GM11168 (cell line): Measurements from ENCODE around the gene LYST.

ENCODE experiments used
- in situ Hi-C: fragments of 300-500 bp; cut with MboI; formaldehyde crosslinking; loops from one replicate; pipeline ENCODE4 v1.12.0; 2022; ENCODE audit warnings: low sequenced_read_pairs; ENCODE audit not compliant: unreplicated experiment

The LYST gene

DNA sequence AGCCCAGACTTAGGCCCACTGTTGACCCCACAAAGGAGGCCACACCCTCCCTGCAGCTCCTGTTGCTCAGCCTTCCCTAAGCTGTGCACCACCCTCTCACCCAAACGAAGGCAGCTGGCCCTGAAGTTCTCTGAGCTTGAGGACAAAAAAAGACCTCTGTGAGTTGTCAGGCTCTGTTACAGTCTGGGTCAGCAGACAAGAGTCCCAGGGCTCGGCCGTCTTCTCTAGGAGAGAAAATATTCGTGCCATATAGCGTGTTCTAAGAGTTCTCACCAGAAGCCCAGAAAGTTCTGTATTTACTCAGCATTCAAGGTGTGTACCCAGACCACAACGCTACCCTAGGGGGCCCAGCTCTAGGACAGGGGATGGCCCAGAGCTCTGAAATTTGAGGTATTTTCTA lies 25.5 kb upstream of the LYST start:
- in situ Hi-C loops: no loop called here

DNA sequence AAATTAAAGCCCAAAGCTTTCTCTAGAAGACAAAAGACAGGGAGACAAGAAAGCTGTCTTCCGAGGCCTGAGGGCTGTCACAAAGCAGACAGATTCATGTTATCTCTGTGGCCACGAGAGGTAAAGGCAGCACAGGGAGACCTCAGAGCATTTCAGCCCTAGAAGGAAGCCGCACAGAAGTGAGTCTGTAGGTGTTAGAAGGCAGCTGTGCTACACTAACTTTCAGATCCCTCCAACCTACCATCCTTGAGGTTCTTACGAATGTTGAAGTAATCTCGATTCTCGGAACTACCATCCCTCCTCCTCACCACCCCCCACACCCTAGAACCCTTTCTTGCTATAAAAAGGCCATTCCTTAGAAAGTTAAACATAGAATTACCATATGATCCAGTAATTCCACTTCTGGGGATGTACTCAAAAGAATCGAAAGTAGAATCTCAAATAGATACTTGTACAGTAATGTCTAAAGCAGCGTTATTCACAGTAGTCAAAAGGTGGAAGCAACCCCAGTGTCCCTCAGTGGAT lies 21.5 kb upstream of the LYST start:
- in situ Hi-C loops: no loop called here

DNA sequence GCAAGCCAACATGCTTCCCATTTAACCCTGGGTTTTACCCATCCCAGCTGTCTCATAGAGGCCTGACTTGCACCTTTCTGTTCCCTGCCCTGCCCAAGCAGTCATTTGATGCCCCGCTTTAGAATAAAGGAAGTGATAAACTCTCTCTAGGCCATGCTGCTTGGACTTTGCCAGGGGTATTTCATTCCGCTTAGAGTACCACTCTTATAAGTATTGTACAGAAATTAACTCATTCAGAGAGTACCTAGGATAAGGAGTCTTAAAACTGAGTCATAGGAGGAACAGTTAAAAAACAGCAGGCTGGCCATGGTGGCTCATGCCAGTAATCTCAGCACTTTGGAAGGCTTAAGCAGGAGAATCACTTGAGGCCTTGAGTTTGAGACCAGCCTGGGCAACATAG lies 21.0 kb upstream of the LYST start:
- in situ Hi-C loops: no loop called here

DNA sequence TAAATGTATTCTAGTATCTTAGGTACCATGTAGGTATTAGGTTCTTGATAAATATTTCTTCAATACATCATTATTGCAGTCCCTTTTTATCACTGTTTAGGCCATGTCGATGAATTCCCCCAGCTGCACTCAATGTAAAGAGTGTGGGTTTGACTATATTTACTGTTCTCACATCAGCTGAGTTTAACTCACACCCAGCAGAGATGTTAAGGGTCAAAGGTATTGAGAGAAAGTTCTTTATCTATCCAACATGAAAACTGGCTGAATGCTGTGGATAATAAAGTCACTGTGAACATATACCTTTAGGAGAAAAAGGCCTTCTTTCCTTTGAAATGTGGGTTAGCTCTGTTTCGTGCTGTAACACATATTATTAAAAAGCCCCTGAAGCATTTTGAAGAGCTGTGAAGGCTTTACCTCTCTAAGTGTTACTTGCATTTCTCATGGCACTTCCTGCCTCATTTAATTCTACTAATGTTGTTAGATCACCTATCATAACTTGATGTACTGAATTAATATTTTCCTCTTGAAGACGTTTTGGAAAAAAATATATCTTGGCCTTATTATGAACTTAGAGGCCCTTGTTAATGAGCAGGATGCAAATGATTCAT lies 19.1 kb upstream of the LYST start:
- in situ Hi-C loops: no loop called here

DNA sequence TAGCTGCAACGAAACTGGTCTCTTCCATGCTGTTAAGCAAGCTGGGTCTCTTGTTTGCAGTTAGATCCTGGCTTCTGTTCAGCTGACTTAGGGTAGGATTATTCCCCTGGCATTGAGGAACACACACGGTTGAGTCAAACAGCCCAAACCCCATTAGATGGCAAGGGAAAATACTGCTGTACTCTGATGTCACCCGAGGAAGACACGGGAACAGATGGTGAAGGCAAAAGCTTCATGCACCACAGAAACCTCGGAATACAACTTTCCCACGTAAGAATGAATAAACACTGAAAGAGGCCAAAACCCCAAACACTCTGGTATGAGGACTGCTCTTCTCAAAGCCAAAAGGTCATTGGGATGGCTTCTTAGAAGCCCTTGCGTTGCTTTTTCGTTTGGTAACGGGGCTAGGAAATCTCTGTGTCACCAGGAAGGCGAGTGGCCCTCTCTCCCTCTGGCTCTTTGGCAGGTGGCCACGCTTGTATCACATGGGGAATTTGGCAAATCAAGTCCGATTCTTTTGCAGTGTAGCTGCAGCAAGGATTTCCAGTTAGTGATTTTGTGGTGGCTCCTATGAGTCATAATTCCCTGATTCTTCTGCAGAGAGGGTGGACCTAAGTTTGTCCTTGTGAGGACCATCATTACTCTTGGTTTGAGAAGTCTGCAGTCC lies 16.7 kb upstream of the LYST start:
- in situ Hi-C loops: no loop called here

DNA sequence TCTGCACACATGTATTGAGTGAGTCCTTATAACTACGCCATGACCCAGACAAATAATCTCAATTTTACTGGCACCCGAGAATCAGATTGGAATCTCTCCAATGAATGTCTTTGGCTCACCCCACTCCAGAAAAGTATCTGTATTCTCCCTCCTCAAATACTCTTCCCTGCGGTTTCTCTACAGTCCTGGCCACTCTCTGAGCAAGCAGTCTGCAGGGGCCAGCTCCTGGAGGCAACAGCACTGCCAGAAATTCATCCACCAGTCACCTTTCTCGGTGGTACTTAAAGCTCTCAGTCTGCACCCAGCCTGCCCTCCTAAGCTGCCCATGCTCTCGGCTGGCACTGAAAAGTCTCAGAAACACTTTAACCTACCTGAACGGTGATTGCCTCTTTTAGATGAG lies 16.1 kb upstream of the LYST start:
- in situ Hi-C loops: no loop called here

DNA sequence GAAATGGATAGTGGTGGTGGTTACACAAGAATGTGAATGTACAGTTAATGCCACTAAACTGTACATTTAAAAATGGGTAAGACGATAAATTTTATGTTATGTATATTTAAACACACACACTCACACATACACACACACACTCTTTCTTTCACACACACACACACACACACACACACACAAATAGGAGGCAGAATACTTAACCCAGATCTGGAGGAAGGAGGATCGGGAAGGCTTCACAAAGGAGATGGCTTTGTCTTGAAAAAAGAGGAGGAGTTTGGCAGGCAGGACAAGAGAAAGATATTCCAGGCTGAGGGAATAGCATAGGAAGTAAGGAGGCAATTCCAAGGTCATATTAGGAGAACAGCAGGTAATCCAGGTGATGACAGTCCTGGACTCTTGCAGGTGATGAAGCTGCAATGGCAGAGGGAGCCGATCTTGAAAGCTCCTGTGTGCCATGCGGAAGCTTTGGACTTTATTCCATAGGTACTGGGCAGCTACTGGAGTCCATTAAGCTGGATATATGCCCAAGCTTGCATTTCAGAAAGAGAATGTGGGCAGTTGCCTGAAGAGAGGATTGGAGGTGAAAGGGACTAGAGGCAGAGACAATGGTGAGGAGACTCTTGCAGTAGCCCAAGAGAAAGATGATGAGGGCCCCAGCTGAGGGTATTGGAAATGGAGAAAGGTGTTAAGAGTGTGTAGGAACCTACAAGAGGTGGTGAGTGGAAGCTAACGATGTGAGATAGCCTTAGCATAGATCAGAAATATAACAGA lies 15.4 kb upstream of the LYST start:
- in situ Hi-C loops: no loop called here

DNA sequence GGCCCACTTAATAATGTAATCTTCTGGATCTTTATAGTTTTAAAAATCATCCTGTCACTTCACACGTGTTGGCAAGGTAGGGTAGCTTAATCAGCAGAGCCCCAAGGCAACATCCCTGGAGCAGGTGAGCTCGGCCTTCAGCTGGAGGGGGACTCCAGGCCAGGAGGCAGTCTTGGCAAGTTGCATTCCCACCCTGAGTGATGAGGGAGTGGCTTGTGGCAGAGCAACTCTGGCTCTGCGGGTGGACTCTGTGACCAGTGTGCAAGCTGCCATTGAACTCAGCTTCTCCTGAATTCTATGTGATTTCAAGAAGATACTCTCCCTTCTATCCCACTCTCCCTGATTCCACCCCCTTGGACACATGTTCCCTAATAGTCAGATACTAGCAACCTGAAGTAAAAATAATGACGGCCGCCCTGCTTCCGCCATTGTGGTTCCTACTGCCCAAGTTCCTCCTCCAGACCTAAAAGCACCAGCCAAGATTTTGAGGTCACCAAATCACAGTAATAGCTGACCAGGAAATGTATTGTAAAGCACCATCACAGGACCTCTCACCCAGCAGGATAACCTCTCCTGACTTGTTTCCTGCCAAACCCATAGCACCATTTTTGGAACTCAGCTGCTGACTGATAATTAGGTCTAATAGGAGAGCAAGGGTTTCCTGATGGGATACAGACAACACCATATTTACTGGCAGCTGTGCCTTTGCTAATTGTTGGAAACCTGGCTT lies 11.5 kb upstream of the LYST start:
- in situ Hi-C loops: no loop called here

DNA sequence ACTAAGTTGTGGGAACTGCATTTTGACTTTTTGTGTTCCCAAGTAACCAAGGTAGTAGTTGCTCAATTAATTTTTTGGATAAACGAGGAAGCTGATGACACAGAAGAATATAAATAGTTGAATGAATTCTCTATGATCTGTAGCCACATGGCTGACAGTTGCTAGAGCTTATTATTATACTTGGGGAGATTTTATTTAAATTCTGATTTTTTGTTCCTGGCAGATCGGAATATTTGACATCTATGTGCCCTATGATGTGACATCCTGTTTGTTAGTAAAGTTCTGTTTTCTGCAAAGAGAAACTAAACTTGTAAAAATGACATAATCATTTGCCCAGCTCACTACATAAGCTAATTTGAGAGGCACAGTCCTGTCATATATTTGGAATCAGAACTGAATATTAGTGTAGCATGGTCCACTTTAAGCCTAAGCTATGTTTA lies 9.7 kb upstream of the LYST start:
- in situ Hi-C loops: no loop called here

DNA sequence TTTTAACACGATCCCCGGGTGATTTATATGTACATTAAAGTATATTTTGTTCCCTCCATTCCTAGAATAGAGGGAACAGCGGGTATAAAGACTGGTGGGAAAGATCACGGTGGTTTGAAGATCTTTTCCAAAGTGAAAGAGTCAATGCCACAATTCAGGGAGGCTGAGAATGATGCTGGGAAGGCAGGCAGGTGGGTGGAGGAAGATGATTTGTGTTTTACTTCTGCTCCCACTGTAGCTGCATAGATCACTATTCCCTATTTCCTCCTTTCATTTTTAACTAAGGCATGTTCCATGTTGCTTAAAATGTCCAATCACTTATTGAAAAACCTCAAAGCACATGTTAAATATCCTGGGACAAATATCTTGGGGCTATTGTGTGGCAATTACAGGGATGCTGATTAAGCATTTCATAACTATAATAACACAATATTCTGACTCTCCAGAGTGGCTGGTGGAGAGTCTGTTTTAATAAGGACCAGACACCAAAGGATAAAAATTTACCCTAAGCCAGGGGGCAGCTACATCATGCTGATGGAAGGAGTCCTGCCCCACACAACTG lies 8.4 kb upstream of the LYST start:
- in situ Hi-C loops: no loop called here

DNA sequence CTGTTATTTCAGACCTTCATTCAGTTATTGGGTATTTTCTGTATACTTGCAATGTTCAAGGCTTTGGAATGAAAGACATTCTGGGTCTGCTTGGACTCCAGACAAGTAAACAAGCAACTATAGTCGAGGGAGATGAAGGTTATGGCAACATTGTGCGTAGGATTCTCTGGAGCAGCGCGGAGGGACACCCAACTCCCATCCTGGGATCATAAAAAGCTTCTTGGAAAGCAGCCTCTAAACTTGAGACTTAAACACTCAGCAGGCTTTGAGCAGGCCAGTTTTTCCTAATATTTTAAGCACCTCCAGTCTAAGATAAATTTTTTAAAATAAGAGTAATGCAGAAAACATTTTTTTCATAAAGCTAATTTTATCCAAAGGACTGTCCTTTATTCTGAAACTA lies 7.6 kb upstream of the LYST start:
- in situ Hi-C loops: no loop called here

DNA sequence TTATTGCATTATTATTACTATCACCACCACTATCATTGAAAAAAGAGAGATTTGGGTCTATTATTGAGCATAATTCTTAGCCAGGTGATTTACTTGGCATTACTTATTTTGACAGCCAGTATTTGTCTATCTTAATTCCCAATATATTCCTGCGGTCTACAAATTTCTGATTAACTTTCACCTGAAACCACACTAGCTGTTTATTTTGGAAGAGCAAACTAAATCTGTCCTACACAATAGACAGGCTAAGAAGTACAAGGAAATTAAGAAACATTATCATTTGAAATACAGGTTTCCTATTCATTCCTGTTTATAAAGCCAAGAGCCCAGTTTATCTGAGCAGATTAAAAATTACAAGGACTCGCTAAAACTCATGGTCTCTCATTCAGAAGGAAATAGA lies 6.9 kb upstream of the LYST start:
- in situ Hi-C loops: no loop called here

DNA sequence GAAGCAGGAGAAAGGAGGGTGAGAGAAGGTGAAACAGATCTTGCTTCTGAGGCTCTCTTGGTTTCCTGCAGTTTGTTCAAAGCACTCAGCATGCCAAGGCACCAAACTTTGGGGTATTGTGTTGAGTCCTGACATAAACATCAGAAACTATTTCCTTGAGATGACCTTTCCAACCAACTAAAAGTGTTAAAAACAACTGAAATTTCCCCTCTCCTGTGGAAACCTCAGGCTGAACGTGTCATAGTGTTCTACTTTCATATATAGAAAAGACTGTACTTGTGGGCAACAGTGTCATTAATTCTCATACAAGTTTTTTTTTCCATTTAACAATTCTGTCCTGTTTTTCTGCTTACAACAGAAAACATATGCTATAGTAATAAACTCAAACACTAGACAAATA lies 6.3 kb upstream of the LYST start:
- in situ Hi-C loops: no loop called here

DNA sequence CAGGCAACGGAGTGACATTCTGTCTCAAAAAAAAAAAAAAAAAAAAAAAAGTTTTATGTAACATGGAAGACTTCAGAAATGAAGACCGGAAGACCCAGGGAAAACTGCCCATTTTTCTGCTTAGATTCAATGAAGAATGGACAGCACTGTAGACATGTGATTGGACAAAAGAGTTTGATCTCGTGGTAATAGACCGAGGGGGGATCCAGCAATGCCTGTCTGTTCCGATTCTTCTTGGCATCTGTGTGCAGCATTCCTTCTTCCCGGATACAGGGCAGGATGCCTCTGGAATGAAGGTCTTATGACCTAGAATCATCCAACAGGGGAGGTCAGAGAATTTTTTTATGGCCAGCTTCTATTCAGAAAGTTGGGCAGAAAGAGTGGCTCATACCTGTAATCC lies 5.6 kb upstream of the LYST start:
- in situ Hi-C loops: no loop called here

DNA sequence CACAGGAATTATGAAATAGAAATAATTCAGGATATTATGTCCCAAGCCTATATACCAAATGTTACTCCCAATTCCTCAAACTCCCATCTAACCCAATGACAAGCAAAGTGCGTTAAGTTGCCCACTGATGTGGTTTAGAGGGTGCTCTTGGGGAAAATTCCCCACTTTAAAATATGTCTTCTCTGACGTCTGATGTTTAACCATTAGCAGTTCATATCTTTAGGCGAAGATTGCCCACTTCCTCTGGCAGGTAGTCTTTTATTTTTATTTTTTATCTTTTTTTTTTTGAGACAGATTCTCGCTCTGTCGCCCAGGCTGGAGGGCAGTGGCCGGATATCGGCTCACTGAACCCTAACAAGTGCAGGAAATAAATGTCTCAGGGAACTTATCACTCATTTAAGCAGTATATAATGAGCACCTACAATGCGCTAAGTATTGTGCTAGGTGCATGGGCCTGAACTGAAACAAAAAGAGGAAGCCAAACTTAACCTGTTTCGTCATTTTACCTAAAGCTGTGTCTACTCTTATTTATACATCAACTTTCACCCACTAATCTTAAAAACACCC lies 1.3 kb upstream of the LYST start:
- in situ Hi-C loops: no loop called here

DNA sequence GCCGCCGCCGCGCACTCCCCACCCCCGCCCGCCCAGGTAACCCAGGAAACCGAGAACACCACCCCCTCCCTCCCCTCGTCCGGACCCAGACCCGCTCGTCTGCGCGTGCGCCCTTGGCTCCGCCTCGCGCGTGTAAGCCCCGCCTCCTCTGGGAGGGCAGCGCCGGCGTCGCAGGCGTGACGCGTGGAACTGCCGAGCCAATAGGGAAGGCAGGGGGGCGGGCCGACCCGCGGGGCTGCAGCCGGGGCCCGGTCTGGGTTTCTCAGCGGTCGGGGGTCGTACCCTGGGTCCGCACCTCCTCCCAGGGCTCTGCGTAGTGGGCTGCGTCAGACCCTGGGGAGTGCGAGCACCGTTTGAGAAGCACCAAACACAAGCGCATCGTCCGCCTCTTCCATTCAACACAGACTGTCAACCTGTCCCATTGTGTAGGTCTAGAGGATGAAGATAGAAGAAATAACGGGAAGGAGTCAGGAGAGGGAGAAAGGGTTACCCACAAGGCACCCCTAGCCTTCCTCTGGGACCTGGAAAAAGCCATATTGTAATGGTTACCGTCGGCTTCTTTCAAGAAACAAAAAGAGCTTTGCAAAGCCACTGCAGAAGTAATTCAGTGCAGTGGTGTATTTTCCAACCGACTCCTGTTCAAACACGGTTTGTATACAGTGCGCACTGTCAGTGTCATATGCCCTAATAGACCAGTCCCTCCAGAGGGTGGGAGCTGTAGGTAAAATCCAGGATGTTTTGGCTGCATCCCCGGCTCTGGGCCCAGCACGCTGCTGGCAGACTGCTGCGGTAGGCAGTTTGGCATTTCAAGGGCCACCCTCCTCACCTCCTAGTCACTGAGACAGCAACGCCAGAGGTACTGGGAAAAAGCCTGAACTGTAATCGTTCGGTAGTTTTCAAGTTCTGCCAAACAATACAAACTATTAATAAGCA lies 473 bp upstream of the LYST start:
- in situ Hi-C loops: no loop called here

DNA sequence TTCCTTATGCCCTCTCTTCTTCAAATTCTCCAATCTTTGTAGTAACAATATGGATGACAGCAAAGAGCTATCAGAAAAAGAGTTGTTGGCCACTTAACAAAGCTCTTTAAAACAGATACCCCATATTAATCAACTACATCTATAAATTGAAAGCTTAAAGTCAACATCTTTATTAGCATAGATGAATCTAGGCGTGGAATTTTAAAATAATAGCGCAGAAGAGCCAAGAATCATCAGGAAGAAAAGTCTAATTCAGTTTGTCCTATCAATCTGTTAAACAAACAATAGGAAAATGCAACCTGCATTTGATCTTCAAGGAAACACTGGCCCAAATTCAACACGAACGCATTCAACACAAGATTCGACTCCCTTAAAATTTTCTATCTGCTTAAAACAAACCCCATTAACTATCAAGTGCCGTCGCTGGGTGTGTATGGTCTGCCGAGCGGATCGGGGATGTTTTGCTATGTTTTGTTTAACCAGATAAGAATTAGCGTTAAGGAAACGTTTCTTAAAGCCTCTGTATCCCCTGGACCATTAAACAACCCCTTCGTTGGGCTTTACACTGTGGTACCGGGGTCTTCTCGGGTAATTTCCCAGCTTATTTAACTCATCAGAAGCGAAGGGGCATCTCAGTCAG lies 1.0 kb downstream of the LYST start:
- in situ Hi-C loops: no loop called here

DNA sequence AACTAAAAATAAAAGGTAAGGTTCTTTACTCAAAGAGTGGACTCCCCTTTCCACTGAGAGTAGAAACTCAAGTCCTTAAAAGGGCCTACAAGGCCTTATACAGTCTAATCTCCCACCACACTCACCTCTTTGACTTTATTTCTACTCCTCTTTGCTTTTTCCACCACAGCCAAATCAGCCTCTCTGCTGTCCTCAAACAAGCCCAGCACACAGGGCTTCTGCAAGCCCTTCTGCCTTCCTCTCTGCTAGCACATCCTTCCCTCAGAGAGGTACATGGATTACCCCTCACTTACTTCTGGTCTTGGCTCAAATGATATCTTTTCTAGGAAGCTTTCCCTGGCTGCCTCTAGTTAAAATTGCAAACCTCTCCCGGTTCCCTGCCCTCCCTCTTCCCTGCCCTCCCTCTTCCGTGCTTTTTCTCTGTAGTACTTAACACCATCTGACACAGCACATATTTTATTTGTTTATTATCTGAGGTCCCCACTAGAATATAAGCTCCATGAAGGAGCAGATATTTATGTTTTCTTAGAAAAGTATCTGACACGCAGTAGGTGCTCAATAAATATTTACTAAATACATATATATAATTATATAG lies 1.7 kb downstream of the LYST start:
- in situ Hi-C loops: loop anchor here (5.0 kb wide), 1 partner anchor 102 kb away; no protein-coding TSS in a partner anchor
